Small intestine (tissue), 7 donors: ENCODE results near the gene ABCB8. TPM values are rescaled to one million over a fixed set of nuclear protein-coding genes. Genes with fewer than 3 reads are reported as not detected.

Experiments used
- DNase-seq, 2 donors: peaks; one replicate each; pipeline versions ENCODE4 v3.0.0 to v3.0.0-alpha.2; 2013
- FAIRE-seq: peaks from 2 replicates; lab custom pipeline; 2012; peaks lifted over from hg19 to GRCh38; lab: Jason Lieb, UNC
- H3K27ac ChIP-seq, 3 donors: one replicate each; pipeline ENCODE4 v1.5.1; 2013; ENCODE audit warnings: low read length in 2 of 3, mild to moderate bottlenecking in 2 of 3, control low read depth in 1 of 3, inconsistent platforms in 1 of 3, low read depth in 1 of 3, moderate library complexity in 1 of 3
- H3K27me3 ChIP-seq, 3 donors: one replicate each; pipeline ENCODE4 v1.6.1; 2013; ENCODE audit warnings: low read length in 3 of 3, inconsistent platforms in 1 of 3; ENCODE audit not compliant: control insufficient read depth in 3 of 3, insufficient read depth in 3 of 3
- H3K36me3 ChIP-seq, 3 donors: one replicate each; pipeline ENCODE4 v1.6.1; 2013; ENCODE audit warnings: low read length in 3 of 3, inconsistent platforms in 1 of 3, low read depth in 1 of 3, mild to moderate bottlenecking in 1 of 3, moderate library complexity in 1 of 3; ENCODE audit not compliant: control insufficient read depth in 3 of 3, insufficient read depth in 2 of 3
- H3K4me1 ChIP-seq, 3 donors: one replicate each; pipeline ENCODE4 v1.6.1; 2013; ENCODE audit warnings: low read length in 2 of 3, inconsistent platforms in 1 of 3, low read depth in 1 of 3, mild to moderate bottlenecking in 1 of 3, moderate library complexity in 1 of 3; ENCODE audit not compliant: control insufficient read depth in 3 of 3, insufficient read depth in 2 of 3
- H3K4me3 ChIP-seq, 3 donors: one replicate each; pipeline ENCODE4 v1.5.1; 2013; ENCODE audit warnings: low read length in 3 of 3, control low read depth in 1 of 3, inconsistent platforms in 1 of 3, low read depth in 1 of 3, mild to moderate bottlenecking in 1 of 3, moderate library complexity in 1 of 3
- H3K9me3 ChIP-seq, 2 donors: one replicate each; pipeline ENCODE4 v1.6.1; 2013; ENCODE audit warnings: low read depth in 1 of 2, low read length in 1 of 2; ENCODE audit not compliant: control insufficient read depth in 2 of 2, insufficient read depth in 1 of 2
- WGBS, 3 donors: extraction: QIAGEN DNeasy Blood & Tissue Kit; methylation state at CpG; one replicate each; pipeline ENCODE4 v1.1.7; 2013; 5-methylcytosine and 5-hydroxymethylcytosine counted together
- polyA plus RNA-seq, 4 donors: library from polyadenylated mRNA; stranded (reverse) in 3 of 4; unstranded in 1 of 4; fragments of 200-250 nt in 3 of 4; fragments of 120-200 nt in 1 of 4; gene quantifications; one replicate each; pipeline versions ENCODE4 v1.2.1 to v1.2.3, GENCODE V29; 2013
- donor health status: healthy with polysubstance abuse.
- donor health status: control.
- donor health status: control.
- donor health status: Bipolar disorder and iron deficiency.
- donor health status: healthy.

The ABCB8 gene
- polyA plus RNA-seq, 4 donors = 15.4 to 29.9 (median 16.2) TPM

GRCh38 chr7:151080067-151080521 is 51.8 kb downstream of the ABCB8 start:
- Histone ChIP-seq H3K4me3 (peak overlapping the region; percentile 69 to 94 (median 73)), H3K9me3 (no peaks in the 10 kb centered on the region), H3K27ac (peak overlapping the region; percentile 76 to 86 (median 84)), H3K4me1 (peaks cover 3 to 52% (median 12%) of the 10 kb centered on the region in 3 donors), H3K27me3 (no peaks in the 10 kb centered on the region), H3K36me3 (peaks cover 6 to 52% (median 6%) of the 10 kb centered on the region in 3 donors)
- no peak for FAIRE-seq
- WGBS, 3 donors = 0 to 1% (median 1%) methylated on average over 27 to 31 of the region's 31 CpGs
- peak; percentile 41 to 70 for DNase-seq

- WGBS, 3 donors = 1% methylated on average over 59 to 66 of the region's 66 CpGs
- peak within 1 kb of the TSS; percentile 86 to 97 (median 89) for H3K27ac ChIP-seq
- H3K9me3 ChIP-seq = no peaks in the 10 kb centered on the region
- H3K4me3 ChIP-seq = peak within 1 kb of the TSS; percentile 73 to 94 (median 75)
- H3K27me3 ChIP-seq = no peaks in the 10 kb centered on the region
- H3K4me1 ChIP-seq = peaks cover 3 to 57% (median 12%) of the 10 kb centered on the region in 3 donors
- peaks cover 3 to 46% (median 6%) of the 10 kb centered on the region in 3 donors for H3K36me3 ChIP-seq
- DNase-seq = peak; percentile 92 to 95
- FAIRE-seq = no peak
These were observed 52.4 kb downstream of the ABCB8 start, which contains the start of gene FASTK for GRCh38 chr7:151080522-151081169. Gene FASTK, minus strand, starts transcription at chr7:151080809. Its CDS starts 43 bp downstream, at chr7:151080766.

- peak; percentile 76 to 83 for DNase-seq
These were observed 53.2 kb downstream of the ABCB8 start for GRCh38 chr7:151081170-151082101.

GRCh38 chr7:151082141-151083070 is 54.2 kb downstream of the ABCB8 start:
- H3K36me3 ChIP-seq = peaks cover 0 to 29% (median 0%) of the 10 kb centered on the region in 3 donors
- DNase-seq = no peak
- FAIRE-seq = no peak
- peaks cover 3 to 60% (median 12%) of the 10 kb centered on the region in 3 donors for H3K4me1 ChIP-seq
- peak overlapping the region; percentile 73 to 83 (median 75) for H3K4me3 ChIP-seq
- no peaks in the 10 kb centered on the region for H3K27me3 ChIP-seq
- no peaks in the 10 kb centered on the region for H3K9me3 ChIP-seq
- WGBS, 3 donors = 24 to 50% (median 29%) methylated on average over 35 to 42 of the region's 42 CpGs
- peak overlapping the region; percentile 76 to 97 (median 89) for H3K27ac ChIP-seq

More at GRCh38 chr7:151081170-151082101, 53.2 kb downstream of the ABCB8 start:
- Histone ChIP-seq H3K4me3 (peak overlapping the region; percentile 17 to 75 (median 73)), H3K36me3 (peaks cover 0 to 39% (median 0%) of the 10 kb centered on the region in 3 donors), H3K4me1 (peaks cover 3 to 60% (median 12%) of the 10 kb centered on the region in 3 donors), H3K9me3 (no peaks in the 10 kb centered on the region), H3K27ac (peak overlapping the region; percentile 76 to 97 (median 89)), H3K27me3 (no peaks in the 10 kb centered on the region)
- FAIRE-seq = no peak
- 11 to 29% (median 22%) methylated on average over 53 to 64 of the region's 64 CpGs for WGBS, 3 donors

GRCh38 chr7:151083071-151083823 is 55.0 kb downstream of the ABCB8 start, which contains the start of gene TMUB1:
Gene TMUB1, minus strand, starts transcription at chr7:151083493. Its CDS starts 930 bp downstream, at chr7:151082563.
- H3K4me3 ChIP-seq = peak within 1 kb of the TSS; percentile 73 to 83 (median 75)
- DNase-seq (peak; percentile 78 to 90), FAIRE-seq (no peak)
- H3K4me1 ChIP-seq = peaks cover 3 to 60% (median 15%) of the 10 kb centered on the region in 3 donors
- peak within 1 kb of the TSS; percentile 76 to 97 (median 89) for H3K27ac ChIP-seq
- no peaks in the 10 kb centered on the region for H3K27me3 ChIP-seq
- peaks cover 0 to 21% (median 0%) of the 10 kb centered on the region in 3 donors for H3K36me3 ChIP-seq
- 0 to 1% (median 1%) methylated on average over 51 to 69 of the region's 69 CpGs for WGBS, 3 donors
- no peaks in the 10 kb centered on the region for H3K9me3 ChIP-seq

GRCh38 chr7:151083824-151084160 is 55.5 kb downstream of the ABCB8 start:
- WGBS, 3 donors = 7 to 19% (median 12%) methylated on average over 3 of the region's 3 CpGs
- H3K4me3 ChIP-seq = peak overlapping the region in 2 of 3 donors; percentile 73 to 75
- H3K4me1 ChIP-seq = peaks cover 3 to 60% (median 15%) of the 10 kb centered on the region in 3 donors
- peak overlapping the region in 1 of 3 donors; percentile 45 for H3K27ac ChIP-seq
- H3K36me3 ChIP-seq = peaks cover 0 to 21% (median 0%) of the 10 kb centered on the region in 3 donors
- H3K9me3 ChIP-seq = no peaks in the 10 kb centered on the region
- DNase-seq = peak in 1 of 2 donors; percentile 30
- no peak for FAIRE-seq
- H3K27me3 ChIP-seq = no peaks in the 10 kb centered on the region

GRCh38 chr7:151085329-151085690 is 57.1 kb downstream of the ABCB8 start:
- Histone ChIP-seq H3K27ac (peak overlapping the region; percentile 77 to 89 (median 88)), H3K36me3 (peaks cover 0 to 24% (median 0%) of the 10 kb centered on the region in 3 donors), H3K9me3 (no peaks in the 10 kb centered on the region), H3K27me3 (no peaks in the 10 kb centered on the region), H3K4me3 (peak overlapping the region in 1 of 3 donors; percentile 63), H3K4me1 (peaks cover 0 to 57% (median 11%) of the 10 kb centered on the region in 3 donors)
- 38 to 60% (median 52%) methylated on average over 5 of the region's 5 CpGs for WGBS, 3 donors
- no peak for FAIRE-seq
- no peak for DNase-seq
